PC-3 (cell line): ENCODE measurements around the gene SH3RF3. TPM values are rescaled to one million over a fixed set of nuclear protein-coding genes. Genes with fewer than 3 reads are reported as not detected.
"Not testable (repeated sequence)": the region's sequence is repeated elsewhere in the genome, so short reads cannot be mapped to it uniquely, and the experiment has no call there.

Experiments used
- ATAC-seq: fragments of 200-7000 bp; cut with Tn5 transposase; 2 replicates; pipeline ENCODE4 v1.9.1; 2020; ENCODE audit warnings: mild to moderate bottlenecking, moderate library complexity
- BruUV-seq: library from RNA; stranded (reverse); fragments of 400-500 nt; replicated peaks from 2 replicates; lab custom pipeline; 2021; lab: Mats Ljungman, UMichigan
- CTCF ChIA-PET: fragments of 300-600 bp; sonication (Branson Sonifier 250); formaldehyde crosslinking; loops from one replicate; lab custom pipeline; 2022; ENCODE audit warnings: antibody characterized with exemption; lab: Charles Lee
- POLR2A ChIA-PET: fragments of 300-600 bp; sonication (Branson Sonifier 250); formaldehyde crosslinking; loops from one replicate; lab custom pipeline; 2022; ENCODE audit warnings: antibody characterized with exemption; ENCODE audit not compliant: unreplicated experiment; lab: Charles Lee
- DNase-seq: peaks from one replicate; pipeline ENCODE4 v3.0.0-alpha.2; 2015
- H2AFZ ChIP-seq: fragments of 300-600 bp; sonication (generic); 2 replicates; pipeline ENCODE4 v1.6.0; 2016; ENCODE audit warnings: antibody characterized with exemption, low read length
- H3F3A ChIP-seq: fragments of 300-600 bp; sonication (generic); one replicate; pipeline ENCODE4 v1.6.0; 2017; ENCODE audit warnings: antibody characterized with exemption, low read length, control low read depth, mild to moderate bottlenecking; ENCODE audit not compliant: unreplicated experiment
- H3K27ac ChIP-seq: fragments of 300-600 bp; sonication (generic); 2 replicates; pipeline ENCODE4 v1.5.1; 2016; ENCODE audit warnings: mild to moderate bottlenecking, low read length
- H3K27me3 ChIP-seq: fragments of 300-600 bp; sonication (generic); 2 replicates; pipeline ENCODE4 v1.6.1; 2016; ENCODE audit warnings: low read length, mixed read lengths
- H3K36me3 ChIP-seq: fragments of 300-600 bp; sonication (generic); 2 replicates; pipeline ENCODE4 v1.6.1; 2016; ENCODE audit warnings: low read depth, mixed run types, low read length, mixed read lengths
- H3K4me1 ChIP-seq: fragments of 300-600 bp; sonication (generic); 2 replicates; pipeline ENCODE4 v1.5.1; 2016; ENCODE audit warnings: low read length; ENCODE audit not compliant: insufficient read depth
- H3K4me2 ChIP-seq: fragments of 300-600 bp; sonication (generic); 2 replicates; pipeline ENCODE4 v1.6.0; 2016; ENCODE audit warnings: low read length
- H3K4me3 ChIP-seq: fragments of 300-600 bp; sonication (generic); 2 replicates; pipeline ENCODE4 v1.5.1; 2016; ENCODE audit warnings: mild to moderate bottlenecking, low read length, mixed read lengths
- H3K79me2 ChIP-seq: fragments of 300-600 bp; sonication (generic); 2 replicates; pipeline ENCODE4 v1.6.1; 2017; ENCODE audit warnings: low read length, mixed read lengths
- H3K9ac ChIP-seq: fragments of 300-600 bp; sonication (generic); 2 replicates; pipeline ENCODE4 v1.6.0; 2016; ENCODE audit warnings: mild to moderate bottlenecking, low read length
- H3K9me2 ChIP-seq: fragments of 300-600 bp; sonication (generic); replicated peaks from 2 replicates; pipeline ENCODE4 v1.6.1; 2016; ENCODE audit warnings: mixed run types, low read length, mixed read lengths
- H3K9me3 ChIP-seq: fragments of 300-600 bp; sonication (generic); 2 replicates; pipeline ENCODE4 v1.6.1; 2016; ENCODE audit warnings: low read length, mixed read lengths
- H4K20me1 ChIP-seq: fragments of 300-600 bp; sonication (generic); 2 replicates; pipeline ENCODE4 v1.6.1; 2016; ENCODE audit warnings: low read length, mixed read lengths
- EZH2 ChIP-seq: fragments of 300-600 bp; sonication (generic); IDR thresholded peaks from one replicate; pipeline ENCODE4 v1.6.1; 2017; ENCODE audit warnings: antibody characterized with exemption, mild to moderate bottlenecking, low read length; ENCODE audit not compliant: unreplicated experiment
- EZH2phosphoT487 ChIP-seq: fragments of 300-600 bp; sonication (generic); IDR thresholded peaks from 2 replicates; pipeline ENCODE4 v1.6.1; 2018; ENCODE audit warnings: mild to moderate bottlenecking, antibody characterized with exemption, low read length, borderline replicate concordance
- intact Hi-C: fragments of 100-400 bp; cut with micrococcal nuclease; formaldehyde crosslinking; loops from 2 replicates; pipeline ENCODE4 v1.9.0; 2023
- total RNA-seq: library from RNA; depleted of rRNA; stranded (reverse); fragments of >200 nt; gene quantifications from 2 replicates; pipeline ENCODE4 v1.2.3, GENCODE V29; 2014
- TF ChIP-seq, protein P1 (sequence below): fragments of 300-600 bp; sonication (generic); conservative IDR thresholded peaks from 2 replicates; pipeline ENCODE4 v1.5.1; 2017; ENCODE audit warnings: antibody characterized with exemption, low read depth, mild to moderate bottlenecking, low read length

SH3RF3 gene
- total RNA-seq, 1 experiment from 2014 or later, result 11.7 TPM

- no peaks in the 10 kb centered on the region for H3K27me3 ChIP-seq
- intact Hi-C loops, result no loop called here
- no peaks in the 10 kb centered on the region for H3F3A ChIP-seq
- H3K9me2 ChIP-seq, result no peaks in the 10 kb centered on the region
- H2AFZ ChIP-seq, result no peak overlapping the region
- TF ChIP-seq, protein P1, sequence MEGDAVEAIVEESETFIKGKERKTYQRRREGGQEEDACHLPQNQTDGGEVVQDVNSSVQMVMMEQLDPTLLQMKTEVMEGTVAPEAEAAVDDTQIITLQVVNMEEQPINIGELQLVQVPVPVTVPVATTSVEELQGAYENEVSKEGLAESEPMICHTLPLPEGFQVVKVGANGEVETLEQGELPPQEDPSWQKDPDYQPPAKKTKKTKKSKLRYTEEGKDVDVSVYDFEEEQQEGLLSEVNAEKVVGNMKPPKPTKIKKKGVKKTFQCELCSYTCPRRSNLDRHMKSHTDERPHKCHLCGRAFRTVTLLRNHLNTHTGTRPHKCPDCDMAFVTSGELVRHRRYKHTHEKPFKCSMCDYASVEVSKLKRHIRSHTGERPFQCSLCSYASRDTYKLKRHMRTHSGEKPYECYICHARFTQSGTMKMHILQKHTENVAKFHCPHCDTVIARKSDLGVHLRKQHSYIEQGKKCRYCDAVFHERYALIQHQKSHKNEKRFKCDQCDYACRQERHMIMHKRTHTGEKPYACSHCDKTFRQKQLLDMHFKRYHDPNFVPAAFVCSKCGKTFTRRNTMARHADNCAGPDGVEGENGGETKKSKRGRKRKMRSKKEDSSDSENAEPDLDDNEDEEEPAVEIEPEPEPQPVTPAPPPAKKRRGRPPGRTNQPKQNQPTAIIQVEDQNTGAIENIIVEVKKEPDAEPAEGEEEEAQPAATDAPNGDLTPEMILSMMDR, result no peak
- TF ChIP-seq EZH2 (no peak), EZH2phosphoT487 (no peak)
- no peaks in the 10 kb centered on the region for H4K20me1 ChIP-seq
- H3K9me3 ChIP-seq, result no peaks in the 10 kb centered on the region
- DNase-seq (no peak), ATAC-seq (no peak)
- CTCF ChIA-PET, result no interaction called here
- no TSS peak for BruUV-seq
- H3K9ac ChIP-seq, result no peak overlapping the region
- peaks cover 19% of the 10 kb centered on the region for H3K4me1 ChIP-seq
- POLR2A ChIA-PET, result no interaction called here
- H3K4me3 ChIP-seq, result no peak overlapping the region
- H3K27ac ChIP-seq, result no peak overlapping the region
- no peaks in the 10 kb centered on the region for H3K36me3 ChIP-seq
- H3K4me2 ChIP-seq, result no peak overlapping the region
- no peaks in the 10 kb centered on the region for H3K79me2 ChIP-seq
Observed at GRCh38 chr2:109117780-109118179, 11.2 kb upstream of the SH3RF3 start.

- intact Hi-C loops, result no loop called here
- no peak overlapping the region for H2AFZ ChIP-seq
- H3F3A ChIP-seq, result no peaks in the 10 kb centered on the region
- H3K27ac ChIP-seq, result no peak overlapping the region
- H3K9me2 ChIP-seq, result no peaks in the 10 kb centered on the region
- peaks cover 19% of the 10 kb centered on the region for H3K4me1 ChIP-seq
- no peak for TF ChIP-seq EZH2phosphoT487
- no peak for TF ChIP-seq EZH2
- CTCF ChIA-PET, result no interaction called here
- BruUV-seq, result no TSS peak
- DNase-seq (no peak), ATAC-seq (no peak)
- no peaks in the 10 kb centered on the region for H3K79me2 ChIP-seq
- H3K4me2 ChIP-seq, result no peak overlapping the region
- POLR2A ChIA-PET, result no interaction called here
- no peaks in the 10 kb centered on the region for H3K36me3 ChIP-seq
- no peaks in the 10 kb centered on the region for H4K20me1 ChIP-seq
- no peak overlapping the region for H3K4me3 ChIP-seq
- no peak overlapping the region for H3K9ac ChIP-seq
- no peaks in the 10 kb centered on the region for H3K9me3 ChIP-seq
- H3K27me3 ChIP-seq, result no peaks in the 10 kb centered on the region
Observed at GRCh38 chr2:109118321-109118720, 10.7 kb upstream of the SH3RF3 start.

GRCh38 chr2:109120166-109120565 is 8.8 kb upstream of the SH3RF3 start:
- intact Hi-C loops, result loop anchor here (10.0 kb wide), 1 partner anchor 195 kb away; no protein-coding TSS in a partner anchor
- no peak for ATAC-seq
- DNase-seq, result no peak
- Histone ChIP-seq H3K9me2 (no peaks in the 10 kb centered on the region), H3K4me3 (no peak overlapping the region), H3K36me3 (no peaks in the 10 kb centered on the region), H3K4me1 (peaks cover 28% of the 10 kb centered on the region), H3K9me3 (no peaks in the 10 kb centered on the region), H3K27me3 (no peaks in the 10 kb centered on the region), H3K79me2 (no peaks in the 10 kb centered on the region), H4K20me1 (no peaks in the 10 kb centered on the region), H3F3A (peaks cover 2% of the 10 kb centered on the region), H3K27ac (peak overlapping the region; percentile 9), H3K4me2 (peak overlapping the region; percentile 42; the same call in 1 of the 2 replicates), H3K9ac (no peak overlapping the region), H2AFZ (peak overlapping the region; percentile 19; the same call in 1 of the 2 replicates)
- ChIA-PET POLR2A (no interaction called here), CTCF (no interaction called here)
- TF ChIP-seq EZH2 (no peak), EZH2phosphoT487 (no peak)
- TF ChIP-seq, protein P1, result no peak
- BruUV-seq, result no TSS peak

DNA sequence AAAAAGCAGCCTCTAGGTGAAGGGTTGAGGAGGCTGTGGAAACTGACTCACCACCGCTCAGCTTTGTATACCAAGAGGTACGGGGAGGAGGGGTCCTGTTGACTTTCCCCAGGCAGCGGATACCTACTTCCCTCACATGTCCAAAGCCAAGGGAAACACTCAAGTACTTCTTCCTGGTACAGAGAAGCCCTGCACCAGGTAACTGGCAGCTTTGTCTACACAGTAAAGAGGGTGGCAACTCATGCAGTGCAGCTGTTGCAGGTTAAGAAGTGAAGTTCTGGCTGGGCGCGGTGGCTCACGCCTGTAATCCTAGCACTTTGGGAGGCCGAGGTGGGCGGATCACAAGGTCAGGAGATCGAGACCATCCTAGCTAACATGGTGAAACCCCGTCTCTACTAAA is 8.3 kb upstream of the SH3RF3 start:
- intact Hi-C loops, result loop anchor here (10.0 kb wide), 1 partner anchor 196 kb away; no protein-coding TSS in a partner anchor
- H3F3A ChIP-seq, H3K9me3 ChIP-seq, H3K4me3 ChIP-seq, H3K27me3 ChIP-seq, H3K79me2 ChIP-seq, H3K36me3 ChIP-seq, BruUV-seq, H2AFZ ChIP-seq, H4K20me1 ChIP-seq, H3K9me2 ChIP-seq, H3K9ac ChIP-seq, CTCF ChIA-PET, POLR2A ChIA-PET: not testable (repeated sequence)
- peak; percentile 81 for DNase-seq
- 0 out of 2 replicates have a peak overlapping the region, but pooled peaks have one; percentile 28 for H3K27ac ChIP-seq
- H3K4me1 ChIP-seq, result peaks cover 31% of the 10 kb centered on the region
- ATAC-seq, result peak; percentile 60
- H3K4me2 ChIP-seq, result peak overlapping the region; percentile 42; the same call in 1 of the 2 replicates
